Left kidney (tissue), 1 donor: ENCODE measurements around the gene DPEP2. TPM values are rescaled to one million over a fixed set of nuclear protein-coding genes. Genes with fewer than 3 reads are reported as not detected.

Source experiments
- polyA plus RNA-seq: library from polyadenylated mRNA; unstranded; fragments of 120-200 nt; gene quantifications from one replicate; pipeline ENCODE4 v1.2.1, GENCODE V29; 2013; ENCODE audit not compliant: insufficient read length

The DPEP2 gene
- polyA plus RNA-seq, 1 donor = 1.2 TPM

Other genes starting within 250 kb of the DPEP2 start
- gene RANBP10, start 192.9 kb downstream of the DPEP2 start, polyA plus RNA-seq = 29.3 TPM
- 7.8 TPM for gene TSNAXIP1, start 192.6 kb downstream of the DPEP2 start, polyA plus RNA-seq
- 26.1 TPM for gene THAP11, start 157.2 kb downstream of the DPEP2 start, polyA plus RNA-seq
- 128 TPM for gene NUTF2, start 152.6 kb downstream of the DPEP2 start, polyA plus RNA-seq
- gene CENPT, start 151.8 kb downstream of the DPEP2 start, polyA plus RNA-seq = 51.7 TPM
- gene EDC4, start 126.4 kb downstream of the DPEP2 start, polyA plus RNA-seq = 92.2 TPM
- not detected for gene NRN1L, start 114.6 kb downstream of the DPEP2 start, polyA plus RNA-seq
- gene PSKH1, start 106.2 kb downstream of the DPEP2 start, polyA plus RNA-seq = 33.7 TPM
- gene CTRL, start 67.6 kb downstream of the DPEP2 start, polyA plus RNA-seq = 8.0 TPM
- gene PSMB10, start 62.6 kb downstream of the DPEP2 start, polyA plus RNA-seq = 17.3 TPM
- gene LCAT, start 55.4 kb downstream of the DPEP2 start, polyA plus RNA-seq = 21.9 TPM
- 39.1 TPM for gene SLC12A4, start 30.8 kb downstream of the DPEP2 start, polyA plus RNA-seq
- gene DPEP3, start 19.0 kb downstream of the DPEP2 start, polyA plus RNA-seq = 0.08 TPM
- gene DPEP2NB, start 16.4 kb upstream of the DPEP2 start, polyA plus RNA-seq = not detected
- gene DDX28, start 23.7 kb upstream of the DPEP2 start, polyA plus RNA-seq = 8.8 TPM
- 15.7 TPM for gene DUS2, start 23.8 kb upstream of the DPEP2 start, polyA plus RNA-seq
- gene NFATC3, start 85.9 kb upstream of the DPEP2 start, polyA plus RNA-seq = 38.0 TPM
- 33.5 TPM for gene ESRP2, start 236.6 kb upstream of the DPEP2 start, polyA plus RNA-seq
- gene PLA2G15, start 245.9 kb upstream of the DPEP2 start, polyA plus RNA-seq = 22.9 TPM